NCI-H1092 treated with DMSO at 0.1 percent for 48 hours (cell line): ENCODE results near the gene PRPF40A.

Experiments used
- DNase-seq: peaks from one replicate; lab custom pipeline; 2025; lab: John Stamatoyannopoulos, UW

The PRPF40A gene

GRCh38 chr2:152718076-152718908 lies 1.0 kb upstream of the PRPF40A start, which contains the start of gene ARL6IP6:
TSS of gene ARL6IP6 (plus strand) at chr2:152718620. CDS start at chr2:152718625, 5 bp downstream.
- DNase-seq, result peak; percentile 89

- peak; percentile 61 for DNase-seq
These were observed 445 bp downstream of the PRPF40A start for GRCh38 chr2:152716805-152717227.

- no peak for DNase-seq
These were observed 1.3 kb downstream of the PRPF40A start for GRCh38 chr2:152715854-152716428.

GRCh38 chr2:152715112-152715511 lies 2.1 kb downstream of the PRPF40A start:
- no peak for DNase-seq

- no peak for DNase-seq
These were observed 6.5 kb downstream of the PRPF40A start for GRCh38 chr2:152710713-152711112.

GRCh38 chr2:152708742-152709141 lies 8.5 kb downstream of the PRPF40A start:
- no peak for DNase-seq

- DNase-seq, result no peak
These were observed 10.7 kb downstream of the PRPF40A start for GRCh38 chr2:152706477-152707021.

- no peak for DNase-seq
These were observed 16.1 kb downstream of the PRPF40A start for GRCh38 chr2:152701198-152701597.

- no peak for DNase-seq
These were observed 20.8 kb downstream of the PRPF40A start for GRCh38 chr2:152696476-152696875.

- no peak for DNase-seq
These were observed 21.5 kb downstream of the PRPF40A start for GRCh38 chr2:152695763-152696162.

- no peak for DNase-seq
These were observed 23.1 kb downstream of the PRPF40A start for GRCh38 chr2:152694161-152694661.

- no peak for DNase-seq
These were observed 24.2 kb downstream of the PRPF40A start for GRCh38 chr2:152693033-152693432.

GRCh38 chr2:152686321-152686720 lies 30.9 kb downstream of the PRPF40A start:
- DNase-seq, result no peak

GRCh38 chr2:152683400-152683799 lies 33.9 kb downstream of the PRPF40A start:
- no peak for DNase-seq

- no peak for DNase-seq
These were observed 34.6 kb downstream of the PRPF40A start for GRCh38 chr2:152682663-152683062.

- DNase-seq, result no peak
These were observed 38.5 kb downstream of the PRPF40A start for GRCh38 chr2:152678808-152679207.

- DNase-seq, result no peak
These were observed 40.8 kb downstream of the PRPF40A start for GRCh38 chr2:152676461-152676860.

- DNase-seq, result no peak
These were observed 42.9 kb downstream of the PRPF40A start for GRCh38 chr2:152674334-152674733.

GRCh38 chr2:152664725-152665124 lies 52.5 kb downstream of the PRPF40A start:
- no peak for DNase-seq

GRCh38 chr2:152661076-152661475 lies 56.2 kb downstream of the PRPF40A start:
- DNase-seq, result no peak

- no peak for DNase-seq
These were observed 59.0 kb downstream of the PRPF40A start for GRCh38 chr2:152658221-152658620.

- no peak for DNase-seq
These were observed 60.2 kb downstream of the PRPF40A start for GRCh38 chr2:152657043-152657442.

GRCh38 chr2:152655880-152656279 lies 61.4 kb downstream of the PRPF40A start:
- DNase-seq, result no peak
